HT-29 (cell line): ENCODE measurements around the gene KLHL6. TPM values are rescaled to one million over a fixed set of nuclear protein-coding genes. Genes with fewer than 3 reads are reported as not detected.
"Not testable (repeated sequence)": the region's sequence is repeated elsewhere in the genome, so short reads cannot be mapped to it uniquely, and the experiment has no call there.

ENCODE experiments used
- DNase-seq: peaks from one replicate; pipeline ENCODE4 v3.0.0-alpha.2; 2015; ENCODE audit warnings: low spot score
- total RNA-seq: library from RNA; depleted of rRNA; stranded (reverse); fragments of >200 nt; shearing (Covaris generic); gene quantifications from 2 replicates; pipeline ENCODE4 v1.2.3, GENCODE V29; 2014; rRNA removed

KLHL6 gene
- not detected in 2 replicates for total RNA-seq

GRCh38 chr3:183555541-183556081 is at the start of gene KLHL6:
KLHL6 (minus strand) TSS chr3:183555706; CDS start chr3:183555653, 53 bp downstream.
- no peak for DNase-seq

- DNase-seq, result no peak
Observed at GRCh38 chr3:183597959-183598358, 42.5 kb upstream of the KLHL6 start.

GRCh38 chr3:183594636-183595035 is 39.1 kb upstream of the KLHL6 start:
- no peak for DNase-seq

- DNase-seq, result no peak
Observed at GRCh38 chr3:183592821-183593220, 37.3 kb upstream of the KLHL6 start.

- peak; percentile 7 for DNase-seq
Observed at GRCh38 chr3:183591881-183592521, 36.5 kb upstream of the KLHL6 start.

- no peak for DNase-seq
Observed at GRCh38 chr3:183590442-183590841, 34.9 kb upstream of the KLHL6 start.

GRCh38 chr3:183587336-183587735 is 31.8 kb upstream of the KLHL6 start:
- no peak for DNase-seq

GRCh38 chr3:183586477-183586876 is 31.0 kb upstream of the KLHL6 start:
- no peak for DNase-seq

GRCh38 chr3:183584914-183585280 is 29.4 kb upstream of the KLHL6 start:
- DNase-seq, result no peak

- DNase-seq, result no peak
Observed at GRCh38 chr3:183584246-183584913, 28.9 kb upstream of the KLHL6 start.

- DNase-seq, result no peak
Observed at GRCh38 chr3:183583331-183584245, 28.1 kb upstream of the KLHL6 start.

- no peak for DNase-seq
Observed at GRCh38 chr3:183582161-183582560, 26.7 kb upstream of the KLHL6 start.

- no peak for DNase-seq
Observed at GRCh38 chr3:183581496-183582155, 26.1 kb upstream of the KLHL6 start.

- no peak for DNase-seq
Observed at GRCh38 chr3:183579967-183580900, 24.7 kb upstream of the KLHL6 start.

GRCh38 chr3:183578179-183578578 is 22.7 kb upstream of the KLHL6 start:
- DNase-seq, result no peak

GRCh38 chr3:183577346-183577745 is 21.8 kb upstream of the KLHL6 start:
- DNase-seq, result no peak

GRCh38 chr3:183576487-183577107 is 21.1 kb upstream of the KLHL6 start:
- DNase-seq, result no peak

- no peak for DNase-seq
Observed at GRCh38 chr3:183572935-183573334, 17.4 kb upstream of the KLHL6 start.

- not testable (repeated sequence) for DNase-seq
Observed at GRCh38 chr3:183570191-183570590, 14.7 kb upstream of the KLHL6 start.

- DNase-seq, result no peak
Observed at GRCh38 chr3:183566880-183567279, 11.4 kb upstream of the KLHL6 start.
